ENCODE results near the gene TGFB1I1.

DNA sequence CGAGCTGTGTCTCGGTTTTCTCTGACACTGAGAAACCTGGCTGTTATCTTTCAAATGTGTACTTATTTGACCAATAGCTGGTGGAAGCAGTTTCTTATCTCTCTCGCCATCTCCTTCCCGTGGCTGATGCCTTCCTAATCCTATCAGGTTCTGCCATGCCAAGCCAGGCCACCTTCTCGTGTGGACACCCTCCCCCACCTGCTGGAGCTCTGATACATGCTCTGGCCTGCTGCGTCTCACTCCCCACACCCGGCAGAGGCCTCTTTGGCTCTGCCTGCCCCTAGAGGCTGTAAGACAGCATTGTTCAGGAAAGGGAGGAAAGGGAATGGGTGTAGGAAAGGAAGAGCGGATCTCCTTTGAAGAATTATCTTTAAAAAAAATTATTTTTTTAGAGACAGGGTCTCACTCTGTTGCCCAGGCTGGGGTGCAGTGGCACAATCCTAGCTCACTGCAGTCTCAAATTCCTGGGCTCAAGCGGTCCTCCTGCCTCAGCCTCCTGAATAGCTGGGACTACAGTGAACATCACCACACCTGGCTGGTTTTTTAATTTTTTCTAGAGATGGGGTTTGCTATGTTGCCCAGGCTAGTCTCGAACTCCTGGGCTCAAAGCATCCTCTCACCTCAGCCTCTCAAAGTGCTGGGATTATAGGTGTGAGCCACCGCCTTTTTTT is 20.1 kb upstream of the TGFB1I1 start:
- TF ChIP-seq CTCF (conservative IDR thresholded peaks at IDR 0.05; ENCODE audit: low read depth in 2 of 2): peak; percentile 56 to 59
- TF ChIP-seq POLR2AphosphoS5 (IDR thresholded peaks at IDR 0.05; ENCODE audit: low read depth): no peak
- TF ChIP-seq, protein P1, sequence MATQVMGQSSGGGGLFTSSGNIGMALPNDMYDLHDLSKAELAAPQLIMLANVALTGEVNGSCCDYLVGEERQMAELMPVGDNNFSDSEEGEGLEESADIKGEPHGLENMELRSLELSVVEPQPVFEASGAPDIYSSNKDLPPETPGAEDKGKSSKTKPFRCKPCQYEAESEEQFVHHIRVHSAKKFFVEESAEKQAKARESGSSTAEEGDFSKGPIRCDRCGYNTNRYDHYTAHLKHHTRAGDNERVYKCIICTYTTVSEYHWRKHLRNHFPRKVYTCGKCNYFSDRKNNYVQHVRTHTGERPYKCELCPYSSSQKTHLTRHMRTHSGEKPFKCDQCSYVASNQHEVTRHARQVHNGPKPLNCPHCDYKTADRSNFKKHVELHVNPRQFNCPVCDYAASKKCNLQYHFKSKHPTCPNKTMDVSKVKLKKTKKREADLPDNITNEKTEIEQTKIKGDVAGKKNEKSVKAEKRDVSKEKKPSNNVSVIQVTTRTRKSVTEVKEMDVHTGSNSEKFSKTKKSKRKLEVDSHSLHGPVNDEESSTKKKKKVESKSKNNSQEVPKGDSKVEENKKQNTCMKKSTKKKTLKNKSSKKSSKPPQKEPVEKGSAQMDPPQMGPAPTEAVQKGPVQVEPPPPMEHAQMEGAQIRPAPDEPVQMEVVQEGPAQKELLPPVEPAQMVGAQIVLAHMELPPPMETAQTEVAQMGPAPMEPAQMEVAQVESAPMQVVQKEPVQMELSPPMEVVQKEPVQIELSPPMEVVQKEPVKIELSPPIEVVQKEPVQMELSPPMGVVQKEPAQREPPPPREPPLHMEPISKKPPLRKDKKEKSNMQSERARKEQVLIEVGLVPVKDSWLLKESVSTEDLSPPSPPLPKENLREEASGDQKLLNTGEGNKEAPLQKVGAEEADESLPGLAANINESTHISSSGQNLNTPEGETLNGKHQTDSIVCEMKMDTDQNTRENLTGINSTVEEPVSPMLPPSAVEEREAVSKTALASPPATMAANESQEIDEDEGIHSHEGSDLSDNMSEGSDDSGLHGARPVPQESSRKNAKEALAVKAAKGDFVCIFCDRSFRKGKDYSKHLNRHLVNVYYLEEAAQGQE (IDR thresholded peaks at IDR 0.05; ENCODE audit: unreplicated experiment): no peak
- TF ChIP-seq EZH2phosphoT487 (IDR thresholded peaks at IDR 0.05; ENCODE audit: unreplicated experiment): no peak
- peak; percentile 53; the same call in 1 of the 2 replicates for TF ChIP-seq CREB1 (CRISPR knock-in tag; IDR thresholded peaks at IDR 0.05; ENCODE audit: low read depth)

Measured in GM23338 (cell line).